SH-SY5Y (cell line): ENCODE measurements around the gene CTBP2.

ENCODE experiments used
- GATA2 ChIP-seq: IDR thresholded peaks from 2 replicates; pipeline ENCODE4 v1.6.1; 2011; ENCODE audit warnings: mild to moderate bottlenecking, low read depth, low read length
- GATA3 ChIP-seq: IDR thresholded peaks from 2 replicates; pipeline ENCODE4 v1.6.1; 2011; ENCODE audit warnings: low read depth, mild to moderate bottlenecking, low read length, moderate library complexity

CTBP2 gene

DNA sequence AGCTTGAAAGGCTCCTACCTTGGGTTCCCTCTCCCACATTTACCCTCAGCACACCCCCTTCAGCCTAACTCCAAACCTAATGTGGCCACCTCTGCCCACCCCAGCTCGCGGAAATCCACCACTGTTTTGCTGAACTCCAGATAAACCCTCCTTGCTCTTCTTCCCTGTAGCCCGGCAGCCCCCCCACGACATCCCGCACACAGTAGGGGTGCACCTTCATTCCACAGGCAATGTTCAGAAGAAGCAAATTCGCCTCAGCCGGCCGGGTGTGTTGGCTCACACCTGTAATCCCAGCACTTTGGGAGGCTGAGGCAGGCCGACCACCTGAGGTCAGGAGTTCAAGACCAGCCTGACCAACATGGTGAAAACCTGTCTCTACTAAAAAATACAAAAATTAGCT is 17.4 kb downstream of the CTBP2 start:
- TF ChIP-seq GATA3 (no peak), GATA2 (no peak)

- TF ChIP-seq GATA2 (no peak), GATA3 (no peak)
Measured at GRCh38 chr10:125141860-125142484, 18.4 kb downstream of the CTBP2 start.

GRCh38 chr10:125141150-125141859 is 19.1 kb downstream of the CTBP2 start:
- TF ChIP-seq GATA2 = no peak
- TF ChIP-seq GATA3 = no peak

GRCh38 chr10:125140151-125140550 is 20.2 kb downstream of the CTBP2 start:
- TF ChIP-seq GATA2 (no peak), GATA3 (no peak)

- no peak for TF ChIP-seq GATA3
- TF ChIP-seq GATA2 = no peak
Measured at GRCh38 chr10:125137601-125138438, 22.5 kb downstream of the CTBP2 start.

DNA sequence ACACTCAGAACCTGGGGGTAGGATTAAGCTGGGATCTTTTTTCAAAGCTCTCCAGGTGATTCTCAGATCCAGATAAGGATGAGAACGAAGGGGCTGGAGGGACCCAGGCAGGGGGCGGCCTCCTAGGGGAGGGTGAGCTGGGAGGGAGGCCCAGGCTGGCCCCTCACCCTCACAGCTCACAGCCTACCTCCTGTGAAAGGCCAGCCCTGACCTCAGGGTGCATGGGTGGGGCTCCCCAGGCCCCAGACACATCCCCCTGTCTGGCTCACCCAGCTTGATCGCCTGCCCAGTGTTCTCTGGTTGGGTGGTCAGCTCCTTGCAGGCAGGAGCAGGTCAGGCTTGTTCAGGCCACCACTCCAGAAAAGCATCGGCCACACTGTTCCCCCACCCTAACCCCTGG is 24.3 kb downstream of the CTBP2 start:
- no peak for TF ChIP-seq GATA2
- no peak for TF ChIP-seq GATA3

- TF ChIP-seq GATA3 (no peak), GATA2 (no peak)
Measured at GRCh38 chr10:125135771-125136035, 24.7 kb downstream of the CTBP2 start.

DNA sequence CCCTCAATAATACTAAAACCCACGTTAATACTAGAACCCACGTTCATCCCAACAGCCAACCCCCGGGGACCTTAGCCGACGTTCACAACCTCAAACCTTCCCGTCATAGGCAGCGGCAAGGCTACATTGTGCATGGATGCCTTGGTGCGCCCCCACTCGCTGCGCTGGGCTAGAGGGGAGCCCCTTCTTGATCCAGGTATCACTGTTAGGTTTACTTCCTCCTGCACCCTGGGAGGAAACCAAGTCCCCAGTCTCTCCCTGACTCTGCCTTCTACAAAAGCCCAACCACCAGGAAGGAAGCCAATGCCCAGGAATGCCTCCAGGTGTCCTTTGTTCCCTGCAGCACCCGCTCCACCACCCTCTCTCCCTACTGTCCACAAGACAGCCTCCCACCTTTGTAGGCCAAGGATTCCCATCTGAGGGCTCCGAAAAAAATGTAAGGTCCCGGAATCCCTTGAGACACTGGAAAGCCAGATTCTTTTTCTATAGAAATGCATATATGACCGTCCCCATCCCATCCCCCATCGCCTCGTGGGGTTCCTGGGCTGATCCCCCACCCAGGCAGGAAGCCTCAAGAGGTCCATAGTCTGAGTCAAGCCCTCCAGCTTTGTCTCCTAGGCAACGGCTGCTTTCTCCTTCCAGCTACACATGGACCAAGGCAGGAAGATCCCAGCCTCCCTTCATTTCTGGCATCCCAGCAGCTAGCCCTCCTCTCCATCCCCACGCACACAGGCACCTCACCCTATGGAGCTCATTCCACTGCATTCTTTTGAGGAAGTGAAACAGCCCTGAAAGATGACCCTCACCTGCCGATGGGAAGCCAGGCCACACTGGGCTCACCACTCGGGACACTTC is 25.2 kb downstream of the CTBP2 start:
- TF ChIP-seq GATA2 (no peak), GATA3 (no peak)

DNA sequence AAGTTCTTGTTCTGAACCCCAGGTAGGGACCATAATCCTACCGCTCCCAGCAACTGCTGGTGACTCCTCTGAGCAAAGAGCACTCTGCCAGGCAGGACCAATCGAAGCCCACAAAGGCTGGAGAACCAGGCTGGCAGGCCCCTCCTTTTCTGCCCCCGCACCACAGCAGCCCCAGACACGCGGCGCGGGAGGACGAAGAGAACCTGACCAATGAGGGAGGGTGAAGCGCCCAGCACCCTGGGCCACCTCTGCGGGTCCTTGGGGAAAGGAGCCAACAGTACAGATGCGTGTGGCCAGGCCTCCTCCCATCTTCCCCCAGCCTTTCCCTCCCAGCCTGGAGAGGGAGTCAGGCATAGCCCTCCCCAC is 25.9 kb downstream of the CTBP2 start:
- TF ChIP-seq GATA3 = no peak
- no peak for TF ChIP-seq GATA2

GRCh38 chr10:125133696-125134482 is 26.5 kb downstream of the CTBP2 start:
- TF ChIP-seq GATA3 (no peak), GATA2 (no peak)

- no peak for TF ChIP-seq GATA3
- TF ChIP-seq GATA2 = no peak
Measured at GRCh38 chr10:125132344-125132743, 28.0 kb downstream of the CTBP2 start.

DNA sequence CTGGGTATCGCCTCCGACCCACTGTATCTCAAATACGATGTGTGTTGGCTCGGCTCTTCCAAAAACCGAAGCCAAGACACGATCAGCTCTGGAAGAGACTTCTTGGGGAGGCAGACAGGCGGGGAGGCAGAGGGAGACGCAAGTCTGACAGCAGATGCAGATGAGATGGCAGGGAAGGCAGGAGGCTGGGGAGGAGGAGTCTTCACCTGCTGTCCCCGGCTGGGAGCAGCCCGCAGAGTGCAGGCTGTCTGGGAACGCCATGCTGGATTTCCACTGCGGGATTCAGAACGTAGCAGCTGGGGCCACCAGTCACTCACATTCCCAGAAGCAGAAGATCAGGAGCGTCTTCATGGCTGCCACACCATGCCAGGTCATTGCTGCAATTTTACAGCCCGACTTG is 29.4 kb downstream of the CTBP2 start:
- TF ChIP-seq GATA2 = no peak
- no peak for TF ChIP-seq GATA3

- TF ChIP-seq GATA2 (no peak), GATA3 (no peak)
Measured at GRCh38 chr10:125130260-125130659, 30.1 kb downstream of the CTBP2 start.
